Tracheal epithelial cell (primary cell): Measurements from ENCODE around the gene DENND5B. TPM values are rescaled to one million over a fixed set of nuclear protein-coding genes. Genes with fewer than 3 reads are reported as not detected.

Experiments used
- total RNA-seq: library from RNA; depleted of rRNA; stranded (reverse); fragments of >200 nt; gene quantifications from 2 replicates; pipeline ENCODE4 v1.2.1, GENCODE V29; 2014

The DENND5B gene
- 3.6 and 4.5 TPM in 2 replicates for total RNA-seq

DNA sequence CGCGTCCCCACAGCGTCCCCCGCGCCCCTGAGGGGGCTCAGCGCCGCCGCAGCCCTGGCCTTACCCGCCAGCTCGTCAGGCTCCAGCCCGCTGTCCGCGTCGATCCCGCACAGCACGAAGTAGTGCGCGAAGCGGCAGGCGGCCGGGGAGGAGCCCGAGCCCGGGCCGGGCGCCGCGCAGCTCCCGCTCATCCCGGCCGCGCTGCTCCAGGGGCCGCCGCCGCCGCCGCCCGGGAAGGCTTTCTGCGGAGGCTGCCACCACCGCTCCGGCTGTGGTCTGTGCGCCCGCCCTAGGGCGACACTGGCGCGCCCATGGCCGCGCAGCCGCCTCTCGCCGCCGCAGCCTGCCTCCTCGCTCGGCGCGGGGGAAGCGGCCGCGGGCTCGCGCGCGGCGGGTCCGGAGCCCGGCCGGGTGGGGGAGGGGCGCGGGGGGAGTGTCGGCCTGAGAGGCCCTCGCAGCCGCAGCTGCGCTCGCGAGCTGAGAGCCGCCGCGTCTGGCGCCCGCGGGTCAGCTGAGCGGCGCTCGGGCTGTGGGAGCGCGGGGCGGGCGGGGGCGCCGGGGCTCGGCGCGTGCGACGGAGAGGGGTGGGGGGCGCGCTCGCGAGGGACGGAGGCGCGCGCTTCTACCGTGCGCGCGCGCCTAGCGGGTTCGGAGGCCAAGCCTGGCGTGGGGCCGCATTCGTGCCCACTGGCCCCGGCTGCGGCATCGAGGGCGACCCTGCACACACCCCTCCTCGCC, at the start of gene DENND5B:
DENND5B (minus strand) TSS at position 495 of the 738 bp plus-strand sequence; CDS start at position 191, 304 bp downstream.

Other genes with a start within 250 kb of the DENND5B start
- 1.2 and 1.7 TPM in 2 replicates for gene ETFBKMT, start 68.6 kb upstream of the DENND5B start, total RNA-seq
- 9.2 and 17.7 TPM in 2 replicates for gene AMN1, start 137.9 kb upstream of the DENND5B start, total RNA-seq